GM12865 (cell line): ENCODE results near the gene FBXO47.

Experiments
- DNase-seq: peaks from one replicate; pipeline ENCODE4 v3.0.0; 2010; ENCODE audit warnings: low read depth
- H3K4me3 ChIP-seq: 2 replicates; pipeline ENCODE4 v1.5.1; 2011; ENCODE audit warnings: mild to moderate bottlenecking, low read depth, low read length, control low read depth
- CTCF ChIP-seq: IDR thresholded peaks from 2 replicates; pipeline ENCODE4 v1.5.1; 2011; ENCODE audit warnings: low read length, control low read depth, low read depth, inconsistent platforms; ENCODE audit not compliant: insufficient read depth; ENCODE audit errors: missing control alignments

Gene FBXO47

GRCh38 chr17:38899421-38899820 is 67.8 kb downstream of the FBXO47 start:
- no peak overlapping the region; the same call in 1 of the 2 replicates for H3K4me3 ChIP-seq
- DNase-seq = no peak
- no peak for TF ChIP-seq CTCF

- H3K4me3 ChIP-seq = peak overlapping the region; percentile 45
- peak; percentile 94 for DNase-seq
- TF ChIP-seq CTCF = no peak
Measured at GRCh38 chr17:38898812-38899348, 68.3 kb downstream of the FBXO47 start.

GRCh38 chr17:38898291-38898679 is 68.9 kb downstream of the FBXO47 start:
- TF ChIP-seq CTCF = no peak
- peak; percentile 29 for DNase-seq
- H3K4me3 ChIP-seq = peak overlapping the region; percentile 45

- no peak for DNase-seq
- TF ChIP-seq CTCF = no peak
- H3K4me3 ChIP-seq = peak overlapping the region; percentile 12
Measured at GRCh38 chr17:38897671-38898290, 69.4 kb downstream of the FBXO47 start.

GRCh38 chr17:38897176-38897575 is 70.0 kb downstream of the FBXO47 start:
- TF ChIP-seq CTCF = no peak
- no peak overlapping the region for H3K4me3 ChIP-seq
- DNase-seq = no peak

GRCh38 chr17:38896346-38896954 is 70.8 kb downstream of the FBXO47 start:
- no peak overlapping the region for H3K4me3 ChIP-seq
- TF ChIP-seq CTCF = no peak
- DNase-seq = no peak
